ENCODE measurements around the gene SGK2. TPM values are rescaled to one million over a fixed set of nuclear protein-coding genes. Genes with fewer than 3 reads are reported as not detected.

The SGK2 gene
- total and polyA plus RNA-seq, 2 of the 13 experiments (the other 11 are each of a cell fraction or from before 2014, with no cell fraction given) = 6.2 to 29.4 TPM

- TF ChIP-seq POGK (CRISPR knock-in tag; conservative IDR thresholded peaks at IDR 0.05) (0 out of 2 replicates have a peak, but pooled peaks have one; percentile 12), HES4 (CRISPR knock-in tag; IDR thresholded peaks at IDR 0.05; ENCODE audit: borderline replicate concordance) (0 out of 2 replicates have a peak, but pooled peaks have one; percentile 10), SMC3 (IDR thresholded peaks at IDR 0.05; ENCODE audit: low read length) (0 out of 2 replicates have a peak, but pooled peaks have one; percentile 10), YY1 (IDR thresholded peaks at IDR 0.05; ENCODE audit: insufficient read depth, insufficient replicate concordance, low read depth, low read length) (peak; percentile 43), ZNF44 (CRISPR knock-in tag; IDR thresholded peaks at IDR 0.05) (peak; percentile 56), TSC22D2 (CRISPR knock-in tag; IDR thresholded peaks at IDR 0.05; ENCODE audit: borderline replicate concordance) (peak; percentile 18; the same call in 1 of the 2 replicates), ATF7-NPFF (CRISPR knock-in tag; IDR thresholded peaks at IDR 0.05; ENCODE audit: low read depth) (0 out of 2 replicates have a peak, but pooled peaks have one; percentile 10), ZBTB21 (CRISPR knock-in tag; IDR thresholded peaks at IDR 0.05) (0 out of 2 replicates have a peak, but pooled peaks have one; percentile 3), ZNF772 (CRISPR knock-in tag; IDR thresholded peaks at IDR 0.05) (0 out of 2 replicates have a peak, but pooled peaks have one; percentile 16), GLI4 (CRISPR knock-in tag; IDR thresholded peaks at IDR 0.05; ENCODE audit: borderline replicate concordance) (0 out of 2 replicates have a peak, but pooled peaks have one; percentile 6), ZFP82 (CRISPR knock-in tag; IDR thresholded peaks at IDR 0.05; ENCODE audit: borderline replicate concordance) (peak; percentile 15; the same call in 1 of the 2 replicates), FOXO1 (CRISPR knock-in tag; IDR thresholded peaks at IDR 0.05) (no peak), ZNF296 (CRISPR knock-in tag; conservative IDR thresholded peaks at IDR 0.05) (0 out of 2 replicates have a peak, but pooled peaks have one; percentile 54), ZNF292 (CRISPR knock-in tag; IDR thresholded peaks at IDR 0.05; ENCODE audit: borderline replicate concordance, low read depth) (0 out of 2 replicates have a peak, but pooled peaks have one; percentile 18), ZNF768 (CRISPR knock-in tag; IDR thresholded peaks at IDR 0.05) (no peak), SP4 (CRISPR knock-in tag; IDR thresholded peaks at IDR 0.05) (peak; percentile 43), ZNF652 (CRISPR knock-in tag; IDR thresholded peaks at IDR 0.05; ENCODE audit: borderline replicate concordance, low read depth) (no peak), BRF2 (CRISPR knock-in tag; IDR thresholded peaks at IDR 0.05) (0 out of 2 replicates have a peak, but pooled peaks have one; percentile 40), ZNF775 (CRISPR knock-in tag; IDR thresholded peaks at IDR 0.05; ENCODE audit: borderline replicate concordance) (peak; percentile 22; the same call in 1 of the 2 replicates)
Observed at GRCh38 chr20:43590036-43590391, 31.2 kb downstream of the SGK2 start (continued).

Measured in HepG2 (cell line).